IMR-90 (cell line): Measurements from ENCODE around the gene MYOM1.

Experiments
- BHLHE40 ChIP-seq: fragments of 150-350 bp; IDR thresholded peaks from 2 replicates; pipeline ENCODE4 v1.6.1; 2016; ENCODE audit warnings: mild to moderate bottlenecking, low read depth, low read length
- CEBPB ChIP-seq: IDR thresholded peaks from 2 replicates; pipeline ENCODE4 v1.6.1; 2012; ENCODE audit warnings: low read depth, low read length, improper control_type of control experiment
- CHD1 ChIP-seq: IDR thresholded peaks from 2 replicates; pipeline ENCODE4 v1.6.1; 2012; ENCODE audit warnings: low read depth, low read length, improper control_type of control experiment
- FOS ChIP-seq: fragments of 150-350 bp; IDR thresholded peaks from 2 replicates; pipeline ENCODE4 v1.6.1; 2016; ENCODE audit warnings: low read depth, low read length
- MAFK ChIP-seq: IDR thresholded peaks from 2 replicates; pipeline ENCODE4 v1.6.1; 2012; ENCODE audit warnings: low read depth, low read length, improper control_type of control experiment
- MAZ ChIP-seq: IDR thresholded peaks from 2 replicates; pipeline ENCODE4 v1.6.1; 2012; ENCODE audit warnings: low read depth, mild to moderate bottlenecking, low read length, improper control_type of control experiment, moderate library complexity, borderline replicate concordance
- MXI1 ChIP-seq: IDR thresholded peaks from 2 replicates; pipeline ENCODE4 v1.6.1; 2012; ENCODE audit warnings: low read depth, mild to moderate bottlenecking, low read length, moderate library complexity, borderline replicate concordance
- POLR2A ChIP-seq: IDR thresholded peaks from 2 replicates; pipeline ENCODE4 v1.6.1; 2012; ENCODE audit warnings: mild to moderate bottlenecking, low read depth, low read length
- RAD21 ChIP-seq: IDR thresholded peaks from 2 replicates; pipeline ENCODE4 v1.6.1; 2012; ENCODE audit warnings: low read length, improper control_type of control experiment
- RCOR1 ChIP-seq: IDR thresholded peaks from 2 replicates; pipeline ENCODE4 v1.6.1; 2012; ENCODE audit warnings: mild to moderate bottlenecking, low read length, improper control_type of control experiment; ENCODE audit not compliant: insufficient replicate concordance
- RFX5 ChIP-seq: IDR thresholded peaks from 2 replicates; pipeline ENCODE4 v1.8.0; 2012; ENCODE audit warnings: low read depth, mild to moderate bottlenecking, low read length, moderate library complexity
- SMC3 ChIP-seq: fragments of 150-350 bp; IDR thresholded peaks from 2 replicates; pipeline ENCODE4 v1.6.1; 2016; ENCODE audit warnings: low read depth, mild to moderate bottlenecking, antibody characterized with exemption, low read length, moderate library complexity
- TF ChIP-seq, protein P1 (sequence below): conservative IDR thresholded peaks from 2 replicates; pipeline ENCODE4 v1.5.1; 2012; ENCODE audit warnings: mild to moderate bottlenecking, low read depth, low read length, improper control_type of control experiment
- TF ChIP-seq, protein P2 (sequence below): fragments of 150-350 bp; IDR thresholded peaks from 2 replicates; pipeline ENCODE4 v1.6.1; 2016; ENCODE audit warnings: low read depth, mild to moderate bottlenecking, low read length, moderate library complexity, borderline replicate concordance

DNA sequence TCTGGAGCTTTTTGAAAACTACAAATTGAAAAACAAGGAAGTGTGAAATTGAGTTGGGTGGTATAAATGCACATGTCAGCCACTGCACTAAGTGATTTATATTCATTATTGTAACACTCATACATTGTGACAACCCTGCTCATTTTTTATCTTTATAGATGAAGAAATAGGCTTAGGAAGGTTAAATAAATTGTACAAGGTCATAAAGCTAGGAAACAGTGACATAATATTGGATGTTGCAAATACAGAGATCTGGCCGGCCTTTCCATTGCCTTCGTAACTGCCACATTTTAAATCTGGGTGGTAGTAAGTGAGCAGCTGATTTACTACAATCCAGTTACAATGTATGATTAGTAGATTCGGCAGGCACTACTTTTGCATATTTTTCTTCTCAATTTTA is 130.2 kb downstream of the MYOM1 start:
- no peak for TF ChIP-seq RFX5
- TF ChIP-seq, protein P1, sequence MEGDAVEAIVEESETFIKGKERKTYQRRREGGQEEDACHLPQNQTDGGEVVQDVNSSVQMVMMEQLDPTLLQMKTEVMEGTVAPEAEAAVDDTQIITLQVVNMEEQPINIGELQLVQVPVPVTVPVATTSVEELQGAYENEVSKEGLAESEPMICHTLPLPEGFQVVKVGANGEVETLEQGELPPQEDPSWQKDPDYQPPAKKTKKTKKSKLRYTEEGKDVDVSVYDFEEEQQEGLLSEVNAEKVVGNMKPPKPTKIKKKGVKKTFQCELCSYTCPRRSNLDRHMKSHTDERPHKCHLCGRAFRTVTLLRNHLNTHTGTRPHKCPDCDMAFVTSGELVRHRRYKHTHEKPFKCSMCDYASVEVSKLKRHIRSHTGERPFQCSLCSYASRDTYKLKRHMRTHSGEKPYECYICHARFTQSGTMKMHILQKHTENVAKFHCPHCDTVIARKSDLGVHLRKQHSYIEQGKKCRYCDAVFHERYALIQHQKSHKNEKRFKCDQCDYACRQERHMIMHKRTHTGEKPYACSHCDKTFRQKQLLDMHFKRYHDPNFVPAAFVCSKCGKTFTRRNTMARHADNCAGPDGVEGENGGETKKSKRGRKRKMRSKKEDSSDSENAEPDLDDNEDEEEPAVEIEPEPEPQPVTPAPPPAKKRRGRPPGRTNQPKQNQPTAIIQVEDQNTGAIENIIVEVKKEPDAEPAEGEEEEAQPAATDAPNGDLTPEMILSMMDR, result no peak
- TF ChIP-seq MAFK, result no peak
- no peak for TF ChIP-seq CEBPB
- TF ChIP-seq POLR2A, result no peak
- TF ChIP-seq BHLHE40, result no peak
- no peak for TF ChIP-seq FOS
- no peak for TF ChIP-seq MXI1
- no peak for TF ChIP-seq RAD21
- TF ChIP-seq, protein P2, sequence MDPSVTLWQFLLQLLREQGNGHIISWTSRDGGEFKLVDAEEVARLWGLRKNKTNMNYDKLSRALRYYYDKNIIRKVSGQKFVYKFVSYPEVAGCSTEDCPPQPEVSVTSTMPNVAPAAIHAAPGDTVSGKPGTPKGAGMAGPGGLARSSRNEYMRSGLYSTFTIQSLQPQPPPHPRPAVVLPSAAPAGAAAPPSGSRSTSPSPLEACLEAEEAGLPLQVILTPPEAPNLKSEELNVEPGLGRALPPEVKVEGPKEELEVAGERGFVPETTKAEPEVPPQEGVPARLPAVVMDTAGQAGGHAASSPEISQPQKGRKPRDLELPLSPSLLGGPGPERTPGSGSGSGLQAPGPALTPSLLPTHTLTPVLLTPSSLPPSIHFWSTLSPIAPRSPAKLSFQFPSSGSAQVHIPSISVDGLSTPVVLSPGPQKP, result no peak
- no peak for TF ChIP-seq SMC3
- no peak for TF ChIP-seq RCOR1
- no peak for TF ChIP-seq CHD1
- TF ChIP-seq MAZ, result no peak
